H9 (cell line): Measurements from ENCODE around the gene ODF2. TPM values are rescaled to one million over a fixed set of nuclear protein-coding genes. Genes with fewer than 3 reads are reported as not detected.

Source experiments
- DNase-seq: peaks from one replicate; pipeline ENCODE4 v3.0.0-alpha.2; 2017
- H2AFZ ChIP-seq: one replicate; pipeline ENCODE4 v1.6.1; 2013; ENCODE audit warnings: mild to moderate bottlenecking, low read length, control low read depth, moderate library complexity
- H2AK5ac ChIP-seq: 2 replicates; pipeline ENCODE4 v1.6.1; 2013; ENCODE audit warnings: low read length, control low read depth, mixed read lengths; ENCODE audit not compliant: insufficient read length
- H2BK120ac ChIP-seq: one replicate; pipeline ENCODE4 v1.6.1; 2013; ENCODE audit warnings: low read depth, mild to moderate bottlenecking, low read length, control low read depth, inconsistent platforms; ENCODE audit not compliant: poor library complexity, severe bottlenecking
- H2BK12ac ChIP-seq: 2 replicates; pipeline ENCODE4 v1.6.1; 2013; ENCODE audit warnings: low read length, control low read depth, mixed read lengths, low read depth; ENCODE audit not compliant: insufficient read length
- H2BK15ac ChIP-seq: 2 replicates; pipeline ENCODE4 v1.6.1; 2013; ENCODE audit warnings: low read depth, low read length, control low read depth
- H2BK20ac ChIP-seq: one replicate; pipeline ENCODE4 v1.6.1; 2013; ENCODE audit warnings: low read depth, mild to moderate bottlenecking, low read length, control low read depth, inconsistent platforms; ENCODE audit not compliant: poor library complexity, severe bottlenecking
- H2BK5ac ChIP-seq: 2 replicates; pipeline ENCODE4 v1.6.1; 2013; ENCODE audit warnings: low read length, control low read depth, mixed read lengths; ENCODE audit not compliant: insufficient read length
- H3K14ac ChIP-seq: 2 replicates; pipeline ENCODE4 v1.6.1; 2013; ENCODE audit warnings: low read length, control low read depth; ENCODE audit not compliant: insufficient read depth
- H3K18ac ChIP-seq: 2 replicates; pipeline ENCODE4 v1.6.1; 2013; ENCODE audit warnings: low read depth, mild to moderate bottlenecking, mixed read lengths, low read length, control low read depth; ENCODE audit not compliant: insufficient read length
- H3K23ac ChIP-seq: 2 replicates; pipeline ENCODE4 v1.6.1; 2013; ENCODE audit warnings: low read length, control low read depth, mixed read lengths, low read depth; ENCODE audit not compliant: insufficient read length
- H3K23me2 ChIP-seq: 2 replicates; pipeline ENCODE4 v1.6.1; 2013; ENCODE audit warnings: low read depth, mild to moderate bottlenecking, mixed read lengths, low read length, control low read depth; ENCODE audit not compliant: insufficient read length, poor library complexity, severe bottlenecking
- H3K27ac ChIP-seq: 2 replicates; pipeline ENCODE4 v1.5.1; 2013; ENCODE audit warnings: low read length, control low read depth, mixed read lengths, low read depth; ENCODE audit not compliant: insufficient read length
- H3K27me3 ChIP-seq: 2 replicates; pipeline ENCODE4 v1.6.1; 2013; ENCODE audit warnings: low read length, control low read depth, inconsistent platforms; ENCODE audit not compliant: insufficient read depth
- H3K4ac ChIP-seq: 2 replicates; pipeline ENCODE4 v1.6.1; 2013; ENCODE audit warnings: low read depth, mild to moderate bottlenecking, control low read depth, inconsistent platforms, low read length, moderate library complexity
- H3K4me1 ChIP-seq: 2 replicates; pipeline ENCODE4 v1.6.1; 2013; ENCODE audit warnings: low read length, control low read depth, inconsistent platforms; ENCODE audit not compliant: insufficient read depth
- H3K4me2 ChIP-seq: 2 replicates; pipeline ENCODE4 v1.6.1; 2013; ENCODE audit warnings: low read length, control low read depth, mixed read lengths; ENCODE audit not compliant: insufficient read length, insufficient read depth
- H3K56ac ChIP-seq: 2 replicates; pipeline ENCODE4 v1.6.1; 2013; ENCODE audit warnings: low read depth, mild to moderate bottlenecking, mixed read lengths, low read length, control low read depth; ENCODE audit not compliant: insufficient read length
- H3K79me1 ChIP-seq: 2 replicates; pipeline ENCODE4 v1.6.1; 2013; ENCODE audit warnings: low read depth, mild to moderate bottlenecking, moderate library complexity, low read length, control low read depth, inconsistent platforms; ENCODE audit not compliant: insufficient read depth, poor library complexity, severe bottlenecking
- H3K79me2 ChIP-seq: 2 replicates; pipeline ENCODE4 v1.6.1; 2013; ENCODE audit warnings: low read length, control low read depth, inconsistent platforms; ENCODE audit not compliant: insufficient read depth
- H3K9ac ChIP-seq: 2 replicates; pipeline ENCODE4 v1.6.1; 2013; ENCODE audit warnings: low read length, control low read depth, mixed read lengths; ENCODE audit not compliant: insufficient read length; ENCODE audit errors: extremely low read depth
- H3K9me3 ChIP-seq: one replicate; pipeline ENCODE4 v1.6.1; 2013; ENCODE audit warnings: low read depth, low read length, inconsistent platforms; ENCODE audit not compliant: control insufficient read depth
- H3T11ph ChIP-seq: one replicate; pipeline ENCODE4 v1.6.1; 2013; ENCODE audit warnings: mild to moderate bottlenecking, low read length, control low read depth, inconsistent platforms
- H4K20me1 ChIP-seq: one replicate; pipeline ENCODE4 v1.6.1; 2013; ENCODE audit not compliant: control insufficient read depth, insufficient read length, insufficient read depth
- H4K5ac ChIP-seq: 2 replicates; pipeline ENCODE4 v1.6.1; 2013; ENCODE audit warnings: low read depth, mild to moderate bottlenecking, mixed read lengths, low read length, control low read depth; ENCODE audit not compliant: insufficient read length
- H4K8ac ChIP-seq: replicated peaks from 2 replicates; pipeline ENCODE4 v1.6.1; 2013; ENCODE audit warnings: low read length, control low read depth, mixed read lengths, low read depth; ENCODE audit not compliant: insufficient read length
- H4K91ac ChIP-seq: 2 replicates; pipeline ENCODE4 v1.6.1; 2013; ENCODE audit warnings: low read depth, mild to moderate bottlenecking, moderate library complexity, mixed read lengths, low read length, control low read depth; ENCODE audit not compliant: insufficient read length
- H3K27ac Mint-ChIP-seq, 3 experiments: 2 replicates in 2 of 3; 3 replicates in 1 of 3; pipeline ENCODE4 v1.8.0; 2020 to 2021; ENCODE audit warnings: mixed read lengths in 3 of 3, mild to moderate bottlenecking in 1 of 3, moderate library complexity in 1 of 3
- H3K27me3 Mint-ChIP-seq: 2 replicates; pipeline ENCODE4 v1.8.0; 2021; ENCODE audit warnings: low read depth, mild to moderate bottlenecking, moderate library complexity, mixed read lengths
- H3K36me3 Mint-ChIP-seq, 3 experiments: 2 replicates in 2 of 3; 3 replicates in 1 of 3; pipeline ENCODE4 v1.8.0; 2020 to 2021; ENCODE audit warnings: low read depth in 3 of 3, mixed read lengths in 3 of 3; ENCODE audit not compliant: insufficient read depth in 1 of 3
- H3K4me1 Mint-ChIP-seq, 2 experiments: 2 replicates each; pipeline ENCODE4 v1.8.0; 2020; ENCODE audit warnings: mixed read lengths in 2 of 2
- H3K4me3 Mint-ChIP-seq, 2 experiments: 2 replicates in 1 of 2; 3 replicates in 1 of 2; pipeline ENCODE4 v1.8.0; 2020 to 2021; ENCODE audit warnings: mild to moderate bottlenecking in 2 of 2, mixed read lengths in 2 of 2, moderate library complexity in 1 of 2
- H3K9me3 Mint-ChIP-seq, 2 experiments: 2 replicates in 1 of 2; 3 replicates in 1 of 2; pipeline ENCODE4 v1.8.0; 2020; ENCODE audit warnings: mild to moderate bottlenecking in 2 of 2, mixed read lengths in 2 of 2, moderate library complexity in 1 of 2
- CTCF ChIP-seq: fragments of 200-600 bp; sonication (generic); conservative IDR thresholded peaks from 3 replicates; pipeline ENCODE4 v1.8.0; 2021; ENCODE audit warnings: antibody characterized with exemption, mild to moderate bottlenecking
- WGBS: extraction: QIAGEN DNeasy Blood & Tissue Kit; methylation state at CpG from one replicate; pipeline ENCODE4 v1.1.7; 2013; ENCODE audit warnings: missing lambda C conversion rate, low lambda C conversion rate, mixed read lengths; ENCODE audit not compliant: insufficient read length; ENCODE audit errors: extremely low coverage; 5-methylcytosine and 5-hydroxymethylcytosine counted together
- total RNA-seq: library from RNA; stranded (reverse); gene quantifications from 2 replicates; pipeline ENCODE4 v1.2.1, GENCODE V29; 2021

The ODF2 gene
- total RNA-seq, 1 experiment from 2014 or later: 16.7 TPM

- no peaks in the 10 kb centered on the region for H3K9me3 ChIP-seq
- H2AK5ac ChIP-seq: no peak overlapping the region
- Mint-ChIP-seq H3K9me3 (no peaks in the 10 kb centered on the region), H3K4me1 (peaks cover 0 to 3% of the 10 kb centered on the region in 2 experiments; a peak in 2 of 4 replicates), H3K4me3 (no peak overlapping the region), H3K27ac (no peak overlapping the region), H3K36me3 (peaks cover 8 to 43% (median 26%) of the 10 kb centered on the region in 3 experiments; a peak in 6 of 7 replicates), H3K27me3 (no peaks in the 10 kb centered on the region)
- H2BK120ac ChIP-seq: no peak overlapping the region
- no peak for TF ChIP-seq CTCF
- no peak overlapping the region for H3K14ac ChIP-seq
- H2BK15ac ChIP-seq: no peak overlapping the region
- H2BK20ac ChIP-seq: no peak overlapping the region
- H3K4me1 ChIP-seq: no peaks in the 10 kb centered on the region
- H3K4me2 ChIP-seq: no peak overlapping the region
- no peak overlapping the region for H2BK5ac ChIP-seq
- H4K20me1 ChIP-seq: no peaks in the 10 kb centered on the region
- no CpG with 5 or more reads among the region's 2 CpGs for WGBS
- DNase-seq: no peak
- H3K18ac ChIP-seq: no peak overlapping the region
- no peak overlapping the region for H3K4ac ChIP-seq
- no peaks in the 10 kb centered on the region for H3K79me2 ChIP-seq
- H4K91ac ChIP-seq: no peak overlapping the region
- no peak overlapping the region for H3K23ac ChIP-seq
- no peak overlapping the region for H3K56ac ChIP-seq
- H3K79me1 ChIP-seq: no peaks in the 10 kb centered on the region
- no peak overlapping the region for H3K9ac ChIP-seq
- H3K27ac ChIP-seq: no peak overlapping the region
- H4K8ac ChIP-seq: no peak overlapping the region
- H2AFZ ChIP-seq: no peak overlapping the region
- no peak overlapping the region for H2BK12ac ChIP-seq
- H4K5ac ChIP-seq: no peak overlapping the region
- H3K27me3 ChIP-seq: no peaks in the 10 kb centered on the region
- H3T11ph ChIP-seq: no peak overlapping the region
- H3K23me2 ChIP-seq: no peaks in the 10 kb centered on the region
Observed at GRCh38 chr9:128526720-128527119, 70.9 kb downstream of the ODF2 start.
